Thyroid gland (tissue), 4 donors: ENCODE measurements around the gene C17orf100.

Experiments
- POLR2A ChIP-seq, 2 donors: fragments of 450-650 bp; IDR thresholded peaks; one replicate each; pipeline ENCODE4 v1.6.1; 2017; ENCODE audit warnings: antibody characterized with exemption in 2 of 2, mild to moderate bottlenecking in 2 of 2, moderate library complexity in 1 of 2
- TF ChIP-seq, protein P1 (sequence below), 6 experiments: fragments of 200-600 bp in 3 of 6; fragments of 450-650 bp in 3 of 6; sonication (generic) in 3 of 6; IDR thresholded peaks; one replicate each; pipeline ENCODE4 v1.5.1; 2016 to 2019; ENCODE audit warnings: antibody characterized with exemption in 6 of 6, mild to moderate bottlenecking in 2 of 6, inconsistent platforms in 1 of 6, moderate library complexity in 1 of 6

GRCh38 chr17:6681671-6682070, 30.1 kb downstream of the C17orf100 start:
- TF ChIP-seq, protein P1, sequence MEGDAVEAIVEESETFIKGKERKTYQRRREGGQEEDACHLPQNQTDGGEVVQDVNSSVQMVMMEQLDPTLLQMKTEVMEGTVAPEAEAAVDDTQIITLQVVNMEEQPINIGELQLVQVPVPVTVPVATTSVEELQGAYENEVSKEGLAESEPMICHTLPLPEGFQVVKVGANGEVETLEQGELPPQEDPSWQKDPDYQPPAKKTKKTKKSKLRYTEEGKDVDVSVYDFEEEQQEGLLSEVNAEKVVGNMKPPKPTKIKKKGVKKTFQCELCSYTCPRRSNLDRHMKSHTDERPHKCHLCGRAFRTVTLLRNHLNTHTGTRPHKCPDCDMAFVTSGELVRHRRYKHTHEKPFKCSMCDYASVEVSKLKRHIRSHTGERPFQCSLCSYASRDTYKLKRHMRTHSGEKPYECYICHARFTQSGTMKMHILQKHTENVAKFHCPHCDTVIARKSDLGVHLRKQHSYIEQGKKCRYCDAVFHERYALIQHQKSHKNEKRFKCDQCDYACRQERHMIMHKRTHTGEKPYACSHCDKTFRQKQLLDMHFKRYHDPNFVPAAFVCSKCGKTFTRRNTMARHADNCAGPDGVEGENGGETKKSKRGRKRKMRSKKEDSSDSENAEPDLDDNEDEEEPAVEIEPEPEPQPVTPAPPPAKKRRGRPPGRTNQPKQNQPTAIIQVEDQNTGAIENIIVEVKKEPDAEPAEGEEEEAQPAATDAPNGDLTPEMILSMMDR (IDR thresholded peaks at IDR 0.05) = no peak
- no peak for TF ChIP-seq POLR2A (IDR thresholded peaks at IDR 0.05)
